ENCODE results near the gene CTNND2. TPM values are rescaled to one million over a fixed set of nuclear protein-coding genes. Genes with fewer than 3 reads are reported as not detected.

Gene CTNND2
- total and polyA plus RNA-seq, 9 of the 15 experiments (the other 6 are each of a cell fraction or from before 2014, with no cell fraction given), result 0.03 to 0.35 TPM; not detected in 7

- TF ChIP-seq VEZF1 (CRISPR knock-in tag; IDR thresholded peaks at IDR 0.05) (no peak), GMEB1 (CRISPR knock-in tag; IDR thresholded peaks at IDR 0.05) (no peak), ID3 (CRISPR knock-in tag; IDR thresholded peaks at IDR 0.05) (no peak), ID3 (tag; IDR thresholded peaks at IDR 0.05) (no peak), FOXO4 (CRISPR knock-in tag; IDR thresholded peaks at IDR 0.05) (no peak), SREBF1 (IDR thresholded peaks at IDR 0.05; ENCODE audit: borderline replicate concordance, low read depth, low read length) (no peak), PRPF4 (IDR thresholded peaks at IDR 0.05; ENCODE audit: insufficient read depth, low read depth, low read length, poor library complexity, severe bottlenecking) (no peak), POLR2A (conservative IDR thresholded peaks at IDR 0.05) (no peak), CBX8 (IDR thresholded peaks at IDR 0.05; ENCODE audit: borderline replicate concordance, extremely low read depth, low read depth, low read length, poor library complexity, severe bottlenecking) (no peak), ZNF134 (CRISPR knock-in tag; conservative IDR thresholded peaks at IDR 0.05) (no peak), ZNF324 (CRISPR knock-in tag; IDR thresholded peaks at IDR 0.05) (no peak), ELF2 (CRISPR knock-in tag; IDR thresholded peaks at IDR 0.05) (no peak), CBFB (CRISPR knock-in tag; IDR thresholded peaks at IDR 0.05) (no peak), CREB5 (CRISPR knock-in tag; IDR thresholded peaks at IDR 0.05) (no peak), FUS (optimal IDR thresholded peaks at IDR 0.05; ENCODE audit: low read depth, low read length) (no peak), POLR2AphosphoS2 (IDR thresholded peaks at IDR 0.05; ENCODE audit: low read length) (no peak), ZNF23 (CRISPR knock-in tag; IDR thresholded peaks at IDR 0.05) (no peak)
Measured at GRCh38 chr5:11894992-11895391, 9.3 kb downstream of the CTNND2 start (continued).

Measured in K562 (cell line).